Muscle layer of duodenum (tissue), 2 donors: Measurements from ENCODE around the gene HRH1.
"Not testable (repeated sequence)": the region's sequence is repeated elsewhere in the genome, so short reads cannot be mapped to it uniquely, and the experiment has no call there.

Experiments used
- H3K27ac ChIP-seq: one replicate; pipeline ENCODE4 v1.7.0; 2013; ENCODE audit warnings: mild to moderate bottlenecking, low read length
- H3K27me3 ChIP-seq: one replicate; pipeline ENCODE4 v1.7.0; 2013; ENCODE audit warnings: low read depth, mild to moderate bottlenecking, control low read depth, low read length
- H3K36me3 ChIP-seq, 2 donors: one replicate each; pipeline ENCODE4 v1.7.0; 2013; ENCODE audit warnings: low read length in 2 of 2, control low read depth in 1 of 2, mild to moderate bottlenecking in 1 of 2; ENCODE audit not compliant: insufficient read depth in 2 of 2, control insufficient read depth in 1 of 2
- H3K4me1 ChIP-seq, 2 donors: one replicate each; pipeline ENCODE4 v1.7.0; 2013; ENCODE audit warnings: low read length in 2 of 2, mild to moderate bottlenecking in 2 of 2, control low read depth in 1 of 2, moderate library complexity in 1 of 2; ENCODE audit not compliant: insufficient read depth in 2 of 2, control insufficient read depth in 1 of 2
- H3K4me3 ChIP-seq, 2 donors: one replicate each; pipeline ENCODE4 v1.7.0; 2013; ENCODE audit warnings: low read length in 2 of 2, low read depth in 1 of 2, mild to moderate bottlenecking in 1 of 2
- H3K9me3 ChIP-seq, 2 donors: one replicate each; pipeline ENCODE4 v1.7.0; 2013; ENCODE audit warnings: low read length in 2 of 2, control low read depth in 1 of 2, mild to moderate bottlenecking in 1 of 2; ENCODE audit not compliant: control insufficient read depth in 1 of 2
- donor health status: healthy.

The HRH1 gene

GRCh38 chr3:11250902-11251806, 96.9 kb downstream of the HRH1 start:
- Histone ChIP-seq H3K4me1 (no peaks in the 10 kb centered on the region), H3K9me3 (no peaks in the 10 kb centered on the region), H3K36me3 (no peaks in the 10 kb centered on the region), H3K27ac (no peak overlapping the region), H3K4me3 (no peak overlapping the region), H3K27me3 (no peaks in the 10 kb centered on the region)

- no peak overlapping the region for H3K27ac ChIP-seq
- no peaks in the 10 kb centered on the region for H3K9me3 ChIP-seq
- no peaks in the 10 kb centered on the region for H3K4me1 ChIP-seq
- no peak overlapping the region for H3K4me3 ChIP-seq
- no peaks in the 10 kb centered on the region for H3K27me3 ChIP-seq
- no peaks in the 10 kb centered on the region for H3K36me3 ChIP-seq
Measured at GRCh38 chr3:11251807-11252176, 97.5 kb downstream of the HRH1 start.

- Histone ChIP-seq H3K27me3 (no peaks in the 10 kb centered on the region), H3K4me3 (no peak overlapping the region), H3K4me1 (no peaks in the 10 kb centered on the region), H3K36me3 (peaks cover 2 to 3% of the 10 kb centered on the region in 2 donors), H3K27ac (no peak overlapping the region), H3K9me3 (no peaks in the 10 kb centered on the region)
Measured at GRCh38 chr3:11254876-11255275, 100.6 kb downstream of the HRH1 start.

GRCh38 chr3:11255537-11255936, 101.2 kb downstream of the HRH1 start:
- not testable (repeated sequence) for H3K27ac ChIP-seq, H3K36me3 ChIP-seq, H3K9me3 ChIP-seq, H3K4me3 ChIP-seq, H3K4me1 ChIP-seq, H3K27me3 ChIP-seq

- Histone ChIP-seq H3K9me3 (no peaks in the 10 kb centered on the region), H3K4me3 (no peak overlapping the region), H3K27me3 (no peaks in the 10 kb centered on the region), H3K4me1 (no peaks in the 10 kb centered on the region), H3K27ac (no peak overlapping the region), H3K36me3 (peaks cover 3 to 9% of the 10 kb centered on the region in 2 donors)
Measured at GRCh38 chr3:11258958-11259357, 104.7 kb downstream of the HRH1 start.

GRCh38 chr3:11260460-11260859, 106.2 kb downstream of the HRH1 start:
- Histone ChIP-seq H3K9me3 (no peaks in the 10 kb centered on the region), H3K36me3 (peaks cover 3 to 9% of the 10 kb centered on the region in 2 donors), H3K27ac (no peak overlapping the region), H3K4me3 (no peak overlapping the region), H3K4me1 (no peaks in the 10 kb centered on the region), H3K27me3 (no peaks in the 10 kb centered on the region)

- H3K36me3 ChIP-seq, result no peaks in the 10 kb centered on the region
- no peak overlapping the region for H3K27ac ChIP-seq
- H3K9me3 ChIP-seq, result no peaks in the 10 kb centered on the region
- H3K4me3 ChIP-seq, result no peak overlapping the region
- H3K4me1 ChIP-seq, result peaks cover 3 to 14% of the 10 kb centered on the region in 2 donors
- H3K27me3 ChIP-seq, result no peaks in the 10 kb centered on the region
Measured at GRCh38 chr3:11269007-11269406, 114.7 kb downstream of the HRH1 start.

GRCh38 chr3:11271986-11272904, 118.0 kb downstream of the HRH1 start, which contains the start of gene ATG7:
Gene ATG7, plus strand, starts transcription at chr3:11272397. Its CDS starts 26,299 bp downstream, at chr3:11298696.
- Histone ChIP-seq H3K4me1 (peaks cover 8 to 24% of the 10 kb centered on the region in 2 donors), H3K9me3 (no peaks in the 10 kb centered on the region), H3K36me3 (no peaks in the 10 kb centered on the region), H3K27ac (peak within 1 kb of the TSS; percentile 93), H3K27me3 (no peaks in the 10 kb centered on the region), H3K4me3 (peak within 1 kb of the TSS; percentile 81 to 87)

GRCh38 chr3:11272906-11273574, 118.7 kb downstream of the HRH1 start:
- Histone ChIP-seq H3K27ac (peak overlapping the region; percentile 93), H3K27me3 (no peaks in the 10 kb centered on the region), H3K4me3 (peak overlapping the region; percentile 81 to 87), H3K4me1 (peaks cover 8 to 24% of the 10 kb centered on the region in 2 donors), H3K9me3 (no peaks in the 10 kb centered on the region), H3K36me3 (no peaks in the 10 kb centered on the region)

- no peaks in the 10 kb centered on the region for H3K27me3 ChIP-seq
- no peaks in the 10 kb centered on the region for H3K9me3 ChIP-seq
- peak overlapping the region; percentile 93 for H3K27ac ChIP-seq
- H3K4me3 ChIP-seq, result no peak overlapping the region
- peaks cover 8 to 24% of the 10 kb centered on the region in 2 donors for H3K4me1 ChIP-seq
- H3K36me3 ChIP-seq, result no peaks in the 10 kb centered on the region
Measured at GRCh38 chr3:11273891-11274291, 119.6 kb downstream of the HRH1 start.
